ENCODE results near the gene ROR1. TPM values are rescaled to one million over a fixed set of nuclear protein-coding genes. Genes with fewer than 3 reads are reported as not detected.

Gene ROR1
- total RNA-seq, 4 donors from 2014 or later, result 5.1 to 7.3 (median 6.5) TPM

- TF ChIP-seq POLR2A (IDR thresholded peaks at IDR 0.05; ENCODE audit: low read depth), result no peak
- DNase-seq (ENCODE audit: extremely low spot score), result no peak
- H3K27me3 ChIP-seq, result no peaks in the 10 kb centered on the region
- H3K27ac ChIP-seq (replicated peaks in 1 of 4), result no peak overlapping the region
- H3K36me3 ChIP-seq, result no peaks in the 10 kb centered on the region
- H3K9me3 ChIP-seq, result no peaks in the 10 kb centered on the region
- H3K4me3 ChIP-seq, result no peak overlapping the region
- 92% methylated on average over 1 of the region's 1 CpG for WGBS
- intact Hi-C loops (cut with DNase I), result no loop called here
- H3K4me1 ChIP-seq, result peaks cover 0 to 8% (median 0%) of the 10 kb centered on the region in 4 donors
Measured at GRCh38 chr1:63799307-63799706, 25.5 kb downstream of the ROR1 start.

- WGBS, result 47% methylated on average over 3 of the region's 3 CpGs
- Histone ChIP-seq H3K27me3 (no peaks in the 10 kb centered on the region), H3K27ac (replicated peaks in 1 of 4) (no peak overlapping the region), H3K4me1 (peaks cover 0 to 8% (median 2%) of the 10 kb centered on the region in 4 donors), H3K4me3 (no peak overlapping the region), H3K36me3 (no peaks in the 10 kb centered on the region), H3K9me3 (no peaks in the 10 kb centered on the region)
- no peak for TF ChIP-seq POLR2AphosphoS5 (IDR thresholded peaks at IDR 0.05)
- no peak for TF ChIP-seq CTCF (IDR thresholded peaks at IDR 0.05)
- no peak for TF ChIP-seq POLR2A (IDR thresholded peaks at IDR 0.05; ENCODE audit: low read depth)
- TF ChIP-seq EP300 (IDR thresholded peaks at IDR 0.05), result no peak
- intact Hi-C loops (cut with DNase I), result no loop called here
- no peak for DNase-seq (ENCODE audit: extremely low spot score)
Measured at GRCh38 chr1:63799820-63800219, 26.0 kb downstream of the ROR1 start.

GRCh38 chr1:63802109-63802508 is 28.3 kb downstream of the ROR1 start:
- Histone ChIP-seq H3K27me3 (no peaks in the 10 kb centered on the region), H3K4me1 (peaks cover 0 to 8% (median 3%) of the 10 kb centered on the region in 4 donors), H3K4me3 (no peak overlapping the region), H3K9me3 (no peaks in the 10 kb centered on the region), H3K27ac (replicated peaks in 1 of 4) (no peak overlapping the region), H3K36me3 (no peaks in the 10 kb centered on the region)
- intact Hi-C loops (cut with DNase I), result no loop called here
- 86% methylated on average over 3 of the region's 3 CpGs for WGBS
- no peak for DNase-seq (ENCODE audit: extremely low spot score)
- TF ChIP-seq POLR2A (IDR thresholded peaks at IDR 0.05; ENCODE audit: low read depth) (no peak), CTCF (IDR thresholded peaks at IDR 0.05) (no peak), POLR2AphosphoS5 (IDR thresholded peaks at IDR 0.05) (no peak), EP300 (IDR thresholded peaks at IDR 0.05) (no peak)

- 72% methylated on average over 5 of the region's 5 CpGs for WGBS
- Histone ChIP-seq H3K27me3 (no peaks in the 10 kb centered on the region), H3K9me3 (peaks cover 0 to 10% (median 7%) of the 10 kb centered on the region in 4 donors)
Measured at GRCh38 chr1:63804829-63805484, 31.1 kb downstream of the ROR1 start.

GRCh38 chr1:63807046-63807445 is 33.2 kb downstream of the ROR1 start:
- no peak for DNase-seq (ENCODE audit: extremely low spot score)
- H3K36me3 ChIP-seq, result no peaks in the 10 kb centered on the region
- no peaks in the 10 kb centered on the region for H3K27me3 ChIP-seq
- H3K4me3 ChIP-seq, result no peak overlapping the region
- 100% methylated on average over 1 of the region's 1 CpG for WGBS
- H3K9me3 ChIP-seq, result peaks cover 0 to 10% (median 7%) of the 10 kb centered on the region in 4 donors
- no peak for TF ChIP-seq POLR2A (IDR thresholded peaks at IDR 0.05; ENCODE audit: low read depth)
- no peak for TF ChIP-seq EP300 (IDR thresholded peaks at IDR 0.05)
- no peak for TF ChIP-seq CTCF (IDR thresholded peaks at IDR 0.05)
- no peak for TF ChIP-seq POLR2AphosphoS5 (IDR thresholded peaks at IDR 0.05)
- no peak overlapping the region for H3K27ac ChIP-seq (replicated peaks in 1 of 4)
- intact Hi-C loops (cut with DNase I), result no loop called here
- peaks cover 0 to 14% (median 9%) of the 10 kb centered on the region in 4 donors for H3K4me1 ChIP-seq

More at GRCh38 chr1:63804829-63805484, 31.1 kb downstream of the ROR1 start:
- Histone ChIP-seq H3K4me3 (no peak overlapping the region), H3K27ac (replicated peaks in 1 of 4) (no peak overlapping the region), H3K4me1 (peaks cover 0 to 6% (median under 1%) of the 10 kb centered on the region in 4 donors), H3K36me3 (no peaks in the 10 kb centered on the region)
- intact Hi-C loops (cut with DNase I), result no loop called here
- TF ChIP-seq EP300 (IDR thresholded peaks at IDR 0.05) (no peak), POLR2A (IDR thresholded peaks at IDR 0.05; ENCODE audit: low read depth) (no peak), POLR2AphosphoS5 (IDR thresholded peaks at IDR 0.05) (no peak), CTCF (IDR thresholded peaks at IDR 0.05) (no peak)
- DNase-seq (ENCODE audit: extremely low spot score), result no peak
